ENCODE results near the gene RAB37.

GRCh38 chr17:74728702-74729075, 8.4 kb upstream of the RAB37 start:
- no peak for TF ChIP-seq CTCF (IDR thresholded peaks at IDR 0.05)
- TF ChIP-seq POLR2A (IDR thresholded peaks at IDR 0.05) = no peak

All from body of pancreas (tissue), 4 donors.